Inferior parietal cortex (tissue), 1 donor: ENCODE results near the gene KCNJ15.
"Not testable (repeated sequence)": the region's sequence is repeated elsewhere in the genome, so short reads cannot be mapped to it uniquely, and the experiment has no call there.

Experiments
- DNase-seq: peaks from one replicate; pipeline ENCODE4 v3.0.0-alpha.2; 2016; ENCODE audit errors: extremely low spot score

KCNJ15 gene

GRCh38 chr21:38256599-38257302 is at the start of gene KCNJ15:
TSS of gene KCNJ15 (plus strand) at chr21:38256991. CDS start at chr21:38299262, 42,271 bp downstream.
- DNase-seq: no peak

- DNase-seq: no peak
These were observed 48.7 kb upstream of the KCNJ15 start for GRCh38 chr21:38208118-38208517.

GRCh38 chr21:38211321-38211720 is 45.5 kb upstream of the KCNJ15 start:
- no peak for DNase-seq

GRCh38 chr21:38212706-38213105 is 44.1 kb upstream of the KCNJ15 start:
- no peak for DNase-seq

- peak; percentile 64 for DNase-seq
These were observed 37.7 kb upstream of the KCNJ15 start for GRCh38 chr21:38219049-38219628.

- no peak for DNase-seq
These were observed 36.5 kb upstream of the KCNJ15 start for GRCh38 chr21:38220270-38220737.

- DNase-seq: no peak
These were observed 35.2 kb upstream of the KCNJ15 start for GRCh38 chr21:38221594-38221993.

GRCh38 chr21:38223893-38224540 is 32.8 kb upstream of the KCNJ15 start:
- DNase-seq: no peak

GRCh38 chr21:38227401-38227800 is 29.4 kb upstream of the KCNJ15 start:
- no peak for DNase-seq

GRCh38 chr21:38228115-38228514 is 28.7 kb upstream of the KCNJ15 start:
- no peak for DNase-seq

GRCh38 chr21:38228537-38228936 is 28.3 kb upstream of the KCNJ15 start:
- no peak for DNase-seq

GRCh38 chr21:38229260-38229877 is 27.4 kb upstream of the KCNJ15 start:
- no peak for DNase-seq

GRCh38 chr21:38234395-38235142 is 22.2 kb upstream of the KCNJ15 start:
- DNase-seq: no peak

GRCh38 chr21:38235251-38235650 is 21.5 kb upstream of the KCNJ15 start:
- not testable (repeated sequence) for DNase-seq

- no peak for DNase-seq
These were observed 20.6 kb upstream of the KCNJ15 start for GRCh38 chr21:38236232-38236631.

GRCh38 chr21:38239672-38240071 is 17.1 kb upstream of the KCNJ15 start:
- no peak for DNase-seq

GRCh38 chr21:38240129-38240528 is 16.7 kb upstream of the KCNJ15 start:
- no peak for DNase-seq

GRCh38 chr21:38241029-38241740 is 15.6 kb upstream of the KCNJ15 start:
- no peak for DNase-seq

GRCh38 chr21:38242061-38242460 is 14.7 kb upstream of the KCNJ15 start:
- no peak for DNase-seq

GRCh38 chr21:38243732-38244406 is 12.9 kb upstream of the KCNJ15 start:
- no peak for DNase-seq

GRCh38 chr21:38244407-38244787 is 12.4 kb upstream of the KCNJ15 start:
- no peak for DNase-seq
